SK-N-MC (cell line): Measurements from ENCODE around the gene WASHC3.

Source experiments
- EZH2 ChIP-seq: fragments of 200-600 bp; sonication (generic); IDR thresholded peaks from one replicate; pipeline ENCODE4 v1.6.1; 2017; ENCODE audit warnings: antibody characterized with exemption
- FOXP2 ChIP-seq: optimal IDR thresholded peaks from 2 replicates; pipeline ENCODE3; 2011; ENCODE audit warnings: mild to moderate bottlenecking, moderate library complexity; ENCODE audit not compliant: insufficient read depth; ENCODE audit errors: extremely low read length, control extremely low read depth
- POLR2AphosphoS5 ChIP-seq: IDR thresholded peaks from 2 replicates; pipeline ENCODE4 v1.6.1; 2012; ENCODE audit warnings: mild to moderate bottlenecking, low read depth, low read length, borderline replicate concordance

GRCh38 chr12:102106905-102107304, 45.1 kb upstream of the WASHC3 start:
- TF ChIP-seq POLR2AphosphoS5 (no peak), EZH2 (no peak), FOXP2 (no peak)
